Measurements from ENCODE around the gene OLFML2B. TPM values are rescaled to one million over a fixed set of nuclear protein-coding genes. Genes with fewer than 3 reads are reported as not detected.
A peak's percentile ranks its signal among the peaks of the same experiment; 100 is the strongest.
"Not testable (repeated sequence)": the region's sequence is repeated elsewhere in the genome, so short reads cannot be mapped to it uniquely, and the experiment has no call there.

Gene OLFML2B
- polyA plus RNA-seq, 4 donors: 0.54 to 11.4 (median 1.9) TPM

- peaks cover 0 to 21% (median 0%) of the 10 kb centered on the region in 3 donors for H3K27me3 ChIP-seq (ENCODE audit: control insufficient read depth in 3 of 3, insufficient read depth in 3 of 3, low read length in 3 of 3)
- DNase-seq: peak in 1 of 2 donors; percentile 54
- 29 to 75% (median 51%) methylated on average over 4 of the region's 4 CpGs for WGBS, 3 donors
- no peak overlapping the region for H3K4me3 ChIP-seq (ENCODE audit: low read depth in 1 of 3, low read length in 3 of 3)
- H3K27ac ChIP-seq (ENCODE audit: low read depth in 1 of 3, low read length in 2 of 3): no peak overlapping the region
- H3K4me1 ChIP-seq (ENCODE audit: control insufficient read depth in 3 of 3, insufficient read depth in 2 of 3, low read depth in 1 of 3, low read length in 2 of 3): peaks cover 0 to 4% (median 0%) of the 10 kb centered on the region in 3 donors
- H3K36me3 ChIP-seq (ENCODE audit: control insufficient read depth in 3 of 3, insufficient read depth in 2 of 3, low read depth in 1 of 3, low read length in 3 of 3): peaks cover 0 to 2% (median 0%) of the 10 kb centered on the region in 3 donors
- no peak for FAIRE-seq
- no peaks in the 10 kb centered on the region for H3K9me3 ChIP-seq (ENCODE audit: control insufficient read depth in 2 of 2, insufficient read depth in 1 of 2, low read depth in 1 of 2, low read length in 1 of 2)
These were observed 4.7 kb downstream of the OLFML2B start for GRCh38 chr1:162019006-162019405.

- DNase-seq (no peak), FAIRE-seq (no peak)
- H3K27ac ChIP-seq (ENCODE audit: low read depth in 1 of 3, low read length in 2 of 3): no peak overlapping the region
- WGBS, 3 donors: 62 to 90% (median 62%) methylated on average over 4 of the region's 4 CpGs
- H3K27me3 ChIP-seq (ENCODE audit: control insufficient read depth in 3 of 3, insufficient read depth in 3 of 3, low read length in 3 of 3): peaks cover 0 to 18% (median 0%) of the 10 kb centered on the region in 3 donors
- peaks cover 0 to 2% (median 0%) of the 10 kb centered on the region in 3 donors for H3K36me3 ChIP-seq (ENCODE audit: control insufficient read depth in 3 of 3, insufficient read depth in 2 of 3, low read depth in 1 of 3, low read length in 3 of 3)
- peaks cover 0 to 4% (median 0%) of the 10 kb centered on the region in 3 donors for H3K4me1 ChIP-seq (ENCODE audit: control insufficient read depth in 3 of 3, insufficient read depth in 2 of 3, low read depth in 1 of 3, low read length in 2 of 3)
- H3K9me3 ChIP-seq (ENCODE audit: control insufficient read depth in 2 of 2, insufficient read depth in 1 of 2, low read depth in 1 of 2, low read length in 1 of 2): no peaks in the 10 kb centered on the region
- H3K4me3 ChIP-seq (ENCODE audit: low read depth in 1 of 3, low read length in 3 of 3): no peak overlapping the region
These were observed 5.3 kb downstream of the OLFML2B start for GRCh38 chr1:162018418-162018817.

GRCh38 chr1:162017791-162018190, 5.9 kb downstream of the OLFML2B start:
- H3K27ac ChIP-seq (ENCODE audit: low read depth in 1 of 3, low read length in 2 of 3); H3K4me1 ChIP-seq (ENCODE audit: control insufficient read depth in 3 of 3, insufficient read depth in 2 of 3, low read depth in 1 of 3, low read length in 2 of 3); FAIRE-seq; H3K36me3 ChIP-seq (ENCODE audit: control insufficient read depth in 3 of 3, insufficient read depth in 2 of 3, low read depth in 1 of 3, low read length in 3 of 3); H3K4me3 ChIP-seq (ENCODE audit: low read depth in 1 of 3, low read length in 3 of 3); H3K9me3 ChIP-seq (ENCODE audit: control insufficient read depth in 2 of 2, insufficient read depth in 1 of 2, low read depth in 1 of 2, low read length in 1 of 2); DNase-seq: not testable (repeated sequence)
- H3K27me3 ChIP-seq (ENCODE audit: control insufficient read depth in 3 of 3, insufficient read depth in 3 of 3, low read length in 3 of 3): peaks cover 0 to 12% (median 0%) of the 10 kb centered on the region in 3 donors

GRCh38 chr1:162016631-162017030, 7.0 kb downstream of the OLFML2B start:
- FAIRE-seq (no peak), DNase-seq (no peak)
- H3K27ac ChIP-seq (ENCODE audit: low read depth in 1 of 3, low read length in 2 of 3): no peak overlapping the region
- peaks cover 0 to 2% (median 0%) of the 10 kb centered on the region in 3 donors for H3K36me3 ChIP-seq (ENCODE audit: control insufficient read depth in 3 of 3, insufficient read depth in 2 of 3, low read depth in 1 of 3, low read length in 3 of 3)
- peaks cover 0 to 3% (median 0%) of the 10 kb centered on the region in 3 donors for H3K27me3 ChIP-seq (ENCODE audit: control insufficient read depth in 3 of 3, insufficient read depth in 3 of 3, low read length in 3 of 3)
- no peaks in the 10 kb centered on the region for H3K4me1 ChIP-seq (ENCODE audit: control insufficient read depth in 3 of 3, insufficient read depth in 2 of 3, low read depth in 1 of 3, low read length in 2 of 3)
- H3K9me3 ChIP-seq (ENCODE audit: control insufficient read depth in 2 of 2, insufficient read depth in 1 of 2, low read depth in 1 of 2, low read length in 1 of 2): no peaks in the 10 kb centered on the region
- WGBS, 3 donors: 68 to 85% (median 78%) methylated on average over 2 of the region's 2 CpGs
- no peak overlapping the region for H3K4me3 ChIP-seq (ENCODE audit: low read depth in 1 of 3, low read length in 3 of 3)

GRCh38 chr1:162015196-162015595, 8.5 kb downstream of the OLFML2B start:
- WGBS, 3 donors: 58 to 69% (median 59%) methylated on average over 3 of the region's 3 CpGs
- FAIRE-seq (no peak), DNase-seq (no peak)
- Histone ChIP-seq H3K27me3 (ENCODE audit: control insufficient read depth in 3 of 3, insufficient read depth in 3 of 3, low read length in 3 of 3) (peaks cover 0 to 3% (median 0%) of the 10 kb centered on the region in 3 donors), H3K36me3 (ENCODE audit: control insufficient read depth in 3 of 3, insufficient read depth in 2 of 3, low read depth in 1 of 3, low read length in 3 of 3) (peaks cover 0 to 2% (median 0%) of the 10 kb centered on the region in 3 donors), H3K4me3 (ENCODE audit: low read depth in 1 of 3, low read length in 3 of 3) (no peak overlapping the region), H3K27ac (ENCODE audit: low read depth in 1 of 3, low read length in 2 of 3) (no peak overlapping the region), H3K4me1 (ENCODE audit: control insufficient read depth in 3 of 3, insufficient read depth in 2 of 3, low read depth in 1 of 3, low read length in 2 of 3) (no peaks in the 10 kb centered on the region), H3K9me3 (ENCODE audit: control insufficient read depth in 2 of 2, insufficient read depth in 1 of 2, low read depth in 1 of 2, low read length in 1 of 2) (no peaks in the 10 kb centered on the region)

- Histone ChIP-seq H3K27me3 (ENCODE audit: control insufficient read depth in 3 of 3, insufficient read depth in 3 of 3, low read length in 3 of 3) (no peaks in the 10 kb centered on the region), H3K9me3 (ENCODE audit: control insufficient read depth in 2 of 2, insufficient read depth in 1 of 2, low read depth in 1 of 2, low read length in 1 of 2) (no peaks in the 10 kb centered on the region), H3K4me3 (ENCODE audit: low read depth in 1 of 3, low read length in 3 of 3) (no peak overlapping the region), H3K36me3 (ENCODE audit: control insufficient read depth in 3 of 3, insufficient read depth in 2 of 3, low read depth in 1 of 3, low read length in 3 of 3) (no peaks in the 10 kb centered on the region), H3K4me1 (ENCODE audit: control insufficient read depth in 3 of 3, insufficient read depth in 2 of 3, low read depth in 1 of 3, low read length in 2 of 3) (no peaks in the 10 kb centered on the region), H3K27ac (ENCODE audit: low read depth in 1 of 3, low read length in 2 of 3) (no peak overlapping the region)
- no peak for FAIRE-seq
- DNase-seq: no peak
- WGBS, 3 donors: 63 to 79% (median 74%) methylated on average over 2 of the region's 2 CpGs
These were observed 9.5 kb downstream of the OLFML2B start for GRCh38 chr1:162014202-162014601.

- Histone ChIP-seq H3K4me1 (ENCODE audit: control insufficient read depth in 3 of 3, insufficient read depth in 2 of 3, low read depth in 1 of 3, low read length in 2 of 3) (no peaks in the 10 kb centered on the region), H3K36me3 (ENCODE audit: control insufficient read depth in 3 of 3, insufficient read depth in 2 of 3, low read depth in 1 of 3, low read length in 3 of 3) (peaks cover 0 to 2% (median 0%) of the 10 kb centered on the region in 3 donors), H3K27ac (ENCODE audit: low read depth in 1 of 3, low read length in 2 of 3) (no peak overlapping the region), H3K9me3 (ENCODE audit: control insufficient read depth in 2 of 2, insufficient read depth in 1 of 2, low read depth in 1 of 2, low read length in 1 of 2) (no peaks in the 10 kb centered on the region), H3K27me3 (ENCODE audit: control insufficient read depth in 3 of 3, insufficient read depth in 3 of 3, low read length in 3 of 3) (no peaks in the 10 kb centered on the region), H3K4me3 (ENCODE audit: low read depth in 1 of 3, low read length in 3 of 3) (no peak overlapping the region)
- FAIRE-seq (no peak), DNase-seq (no peak)
These were observed 10.4 kb downstream of the OLFML2B start for GRCh38 chr1:162013289-162013688.

GRCh38 chr1:162011337-162012012, 12.2 kb downstream of the OLFML2B start:
- peaks cover 0 to 2% (median 0%) of the 10 kb centered on the region in 3 donors for H3K36me3 ChIP-seq (ENCODE audit: control insufficient read depth in 3 of 3, insufficient read depth in 2 of 3, low read depth in 1 of 3, low read length in 3 of 3)
- H3K4me1 ChIP-seq (ENCODE audit: control insufficient read depth in 3 of 3, insufficient read depth in 2 of 3, low read depth in 1 of 3, low read length in 2 of 3): no peaks in the 10 kb centered on the region
- H3K27ac ChIP-seq (ENCODE audit: low read depth in 1 of 3, low read length in 2 of 3): no peak overlapping the region
- WGBS, 3 donors: 59 to 66% (median 66%) methylated on average over 9 of the region's 9 CpGs
- no peak for FAIRE-seq
- H3K4me3 ChIP-seq (ENCODE audit: low read depth in 1 of 3, low read length in 3 of 3): no peak overlapping the region
- H3K27me3 ChIP-seq (ENCODE audit: control insufficient read depth in 3 of 3, insufficient read depth in 3 of 3, low read length in 3 of 3): no peaks in the 10 kb centered on the region
- no peaks in the 10 kb centered on the region for H3K9me3 ChIP-seq (ENCODE audit: control insufficient read depth in 2 of 2, insufficient read depth in 1 of 2, low read depth in 1 of 2, low read length in 1 of 2)
- DNase-seq: no peak

- 78 to 82% (median 82%) methylated on average over 3 of the region's 3 CpGs for WGBS, 3 donors
- H3K27ac ChIP-seq (ENCODE audit: low read depth in 1 of 3, low read length in 2 of 3): no peak overlapping the region
- H3K4me3 ChIP-seq (ENCODE audit: low read depth in 1 of 3, low read length in 3 of 3): no peak overlapping the region
- no peaks in the 10 kb centered on the region for H3K4me1 ChIP-seq (ENCODE audit: control insufficient read depth in 3 of 3, insufficient read depth in 2 of 3, low read depth in 1 of 3, low read length in 2 of 3)
- peaks cover 0 to 2% (median 0%) of the 10 kb centered on the region in 3 donors for H3K36me3 ChIP-seq (ENCODE audit: control insufficient read depth in 3 of 3, insufficient read depth in 2 of 3, low read depth in 1 of 3, low read length in 3 of 3)
- DNase-seq (no peak), FAIRE-seq (no peak)
- no peaks in the 10 kb centered on the region for H3K27me3 ChIP-seq (ENCODE audit: control insufficient read depth in 3 of 3, insufficient read depth in 3 of 3, low read length in 3 of 3)
- H3K9me3 ChIP-seq (ENCODE audit: control insufficient read depth in 2 of 2, insufficient read depth in 1 of 2, low read depth in 1 of 2, low read length in 1 of 2): no peaks in the 10 kb centered on the region
These were observed 13.5 kb downstream of the OLFML2B start for GRCh38 chr1:162010175-162010506.

Measured in small intestine (tissue), 7 donors.